Measurements from ENCODE around the gene GRPEL2.

DNA sequence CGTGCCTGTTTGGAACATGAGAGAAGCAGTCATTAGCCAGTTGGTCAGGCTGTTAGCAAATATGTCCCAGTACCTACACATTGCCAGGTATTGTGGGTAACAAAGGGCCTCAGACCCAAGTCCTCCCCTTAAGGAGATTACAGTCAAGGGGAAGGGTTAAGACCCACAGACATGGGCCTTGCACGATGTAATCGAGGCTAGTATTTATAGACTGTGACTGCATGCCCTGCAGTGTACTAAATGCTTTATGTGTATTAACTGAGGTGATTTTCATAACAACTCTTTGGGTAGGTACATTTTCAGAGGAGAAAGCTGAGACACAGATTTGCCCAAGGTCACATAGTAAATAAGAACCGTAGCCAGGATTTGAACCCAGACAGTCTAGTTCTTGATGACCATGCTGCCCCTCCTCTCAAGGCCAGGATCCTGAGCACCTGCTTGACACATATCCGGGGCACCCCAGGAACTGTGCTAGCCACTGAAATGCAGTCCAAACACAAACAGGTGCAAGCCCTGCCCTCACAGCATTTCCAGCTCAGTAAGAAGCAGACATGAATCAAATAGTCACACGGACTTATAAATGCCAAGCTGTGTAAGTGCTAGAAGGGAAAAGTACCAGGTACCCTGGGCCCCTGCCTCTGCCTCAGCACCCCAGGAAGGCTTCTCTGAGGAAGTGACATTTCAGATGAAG, 32.0 kb upstream of the GRPEL2 start:
- TF ChIP-seq, protein P1, sequence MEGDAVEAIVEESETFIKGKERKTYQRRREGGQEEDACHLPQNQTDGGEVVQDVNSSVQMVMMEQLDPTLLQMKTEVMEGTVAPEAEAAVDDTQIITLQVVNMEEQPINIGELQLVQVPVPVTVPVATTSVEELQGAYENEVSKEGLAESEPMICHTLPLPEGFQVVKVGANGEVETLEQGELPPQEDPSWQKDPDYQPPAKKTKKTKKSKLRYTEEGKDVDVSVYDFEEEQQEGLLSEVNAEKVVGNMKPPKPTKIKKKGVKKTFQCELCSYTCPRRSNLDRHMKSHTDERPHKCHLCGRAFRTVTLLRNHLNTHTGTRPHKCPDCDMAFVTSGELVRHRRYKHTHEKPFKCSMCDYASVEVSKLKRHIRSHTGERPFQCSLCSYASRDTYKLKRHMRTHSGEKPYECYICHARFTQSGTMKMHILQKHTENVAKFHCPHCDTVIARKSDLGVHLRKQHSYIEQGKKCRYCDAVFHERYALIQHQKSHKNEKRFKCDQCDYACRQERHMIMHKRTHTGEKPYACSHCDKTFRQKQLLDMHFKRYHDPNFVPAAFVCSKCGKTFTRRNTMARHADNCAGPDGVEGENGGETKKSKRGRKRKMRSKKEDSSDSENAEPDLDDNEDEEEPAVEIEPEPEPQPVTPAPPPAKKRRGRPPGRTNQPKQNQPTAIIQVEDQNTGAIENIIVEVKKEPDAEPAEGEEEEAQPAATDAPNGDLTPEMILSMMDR (IDR thresholded peaks at IDR 0.05; ENCODE audit: borderline replicate concordance, extremely low read depth, low read length, poor library complexity, severe bottlenecking), result no peak
- no peak for TF ChIP-seq EZH2 (IDR thresholded peaks at IDR 0.05; ENCODE audit: borderline replicate concordance, low read depth, low read length, severe bottlenecking)

All from DND-41 (cell line).